ENCODE data around the gene CEACAM21.

- TF ChIP-seq, protein P1, sequence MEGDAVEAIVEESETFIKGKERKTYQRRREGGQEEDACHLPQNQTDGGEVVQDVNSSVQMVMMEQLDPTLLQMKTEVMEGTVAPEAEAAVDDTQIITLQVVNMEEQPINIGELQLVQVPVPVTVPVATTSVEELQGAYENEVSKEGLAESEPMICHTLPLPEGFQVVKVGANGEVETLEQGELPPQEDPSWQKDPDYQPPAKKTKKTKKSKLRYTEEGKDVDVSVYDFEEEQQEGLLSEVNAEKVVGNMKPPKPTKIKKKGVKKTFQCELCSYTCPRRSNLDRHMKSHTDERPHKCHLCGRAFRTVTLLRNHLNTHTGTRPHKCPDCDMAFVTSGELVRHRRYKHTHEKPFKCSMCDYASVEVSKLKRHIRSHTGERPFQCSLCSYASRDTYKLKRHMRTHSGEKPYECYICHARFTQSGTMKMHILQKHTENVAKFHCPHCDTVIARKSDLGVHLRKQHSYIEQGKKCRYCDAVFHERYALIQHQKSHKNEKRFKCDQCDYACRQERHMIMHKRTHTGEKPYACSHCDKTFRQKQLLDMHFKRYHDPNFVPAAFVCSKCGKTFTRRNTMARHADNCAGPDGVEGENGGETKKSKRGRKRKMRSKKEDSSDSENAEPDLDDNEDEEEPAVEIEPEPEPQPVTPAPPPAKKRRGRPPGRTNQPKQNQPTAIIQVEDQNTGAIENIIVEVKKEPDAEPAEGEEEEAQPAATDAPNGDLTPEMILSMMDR (conservative IDR thresholded peaks at IDR 0.05): no peak
- TF ChIP-seq ZFX (IDR thresholded peaks at IDR 0.05): no peak
Observed at GRCh38 chr19:41606215-41606837, 30.4 kb downstream of the CEACAM21 start.
